Parathyroid adenoma (tissue), 2 donors: Measurements from ENCODE around the gene AGAP1.
A peak's percentile ranks its signal among the peaks of the same experiment; 100 is the strongest.

Experiments used
- H2AFZ ChIP-seq: fragments of 300-600 bp; sonication (generic); one replicate; pipeline ENCODE4 v1.7.0; 2017; ENCODE audit warnings: antibody characterized with exemption, mild to moderate bottlenecking
- H3K27ac ChIP-seq: fragments of 300-600 bp; sonication (generic); one replicate; pipeline ENCODE4 v1.7.0; 2017
- H3K27me3 ChIP-seq: fragments of 300-600 bp; sonication (generic); one replicate; pipeline ENCODE4 v1.7.0; 2017; ENCODE audit warnings: low read length; ENCODE audit not compliant: control insufficient read depth, insufficient read depth
- H3K36me3 ChIP-seq: fragments of 300-600 bp; sonication (generic); one replicate; pipeline ENCODE4 v1.7.0; 2017; ENCODE audit warnings: low read length; ENCODE audit not compliant: control insufficient read depth, insufficient read depth
- H3K4me1 ChIP-seq: fragments of 300-600 bp; sonication (generic); one replicate; pipeline ENCODE4 v1.7.0; 2017; ENCODE audit warnings: control low read depth
- H3K4me2 ChIP-seq: fragments of 300-600 bp; sonication (generic); one replicate; pipeline ENCODE4 v1.7.0; 2017; ENCODE audit warnings: low read length
- H3K4me3 ChIP-seq: fragments of 300-600 bp; sonication (generic); one replicate; pipeline ENCODE4 v1.7.0; 2017; ENCODE audit warnings: low read depth, low read length
- H3K79me2 ChIP-seq: fragments of 300-600 bp; sonication (generic); one replicate; pipeline ENCODE4 v1.7.0; 2017; ENCODE audit warnings: control low read depth
- H3K9ac ChIP-seq: fragments of 300-600 bp; sonication (generic); one replicate; pipeline ENCODE4 v1.7.0; 2017; ENCODE audit warnings: mild to moderate bottlenecking
- H3K9me3 ChIP-seq: fragments of 300-600 bp; sonication (generic); one replicate; pipeline ENCODE4 v1.7.0; 2017; ENCODE audit warnings: low read length; ENCODE audit not compliant: control insufficient read depth
- TF ChIP-seq, protein P1 (sequence below): fragments of 300-600 bp; sonication (generic); IDR thresholded peaks from one replicate; pipeline ENCODE4 v1.7.0; 2017; ENCODE audit warnings: antibody characterized with exemption, mild to moderate bottlenecking
- donor health status: primary hyperparathyroidism.

Gene AGAP1

DNA sequence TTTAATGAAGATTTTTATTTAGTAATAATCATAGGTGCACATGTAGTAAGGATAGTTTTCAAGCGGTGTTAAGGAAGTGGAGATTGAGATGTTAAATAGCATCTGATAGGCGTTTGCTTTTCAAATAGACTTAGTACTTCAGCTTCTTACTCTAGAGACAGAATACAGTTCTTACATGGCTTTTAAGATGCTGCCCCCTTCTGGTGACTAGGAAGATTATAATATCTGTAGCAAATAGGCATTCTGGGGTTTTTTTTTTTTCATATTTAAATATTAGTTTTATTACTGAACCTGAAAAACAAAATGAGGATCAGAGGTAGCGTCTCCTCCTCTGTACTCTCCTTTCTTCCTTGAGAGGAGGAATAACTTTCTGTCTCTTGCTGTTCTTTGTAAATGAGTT lies 100.2 kb downstream of the AGAP1 start:
- TF ChIP-seq, protein P1, sequence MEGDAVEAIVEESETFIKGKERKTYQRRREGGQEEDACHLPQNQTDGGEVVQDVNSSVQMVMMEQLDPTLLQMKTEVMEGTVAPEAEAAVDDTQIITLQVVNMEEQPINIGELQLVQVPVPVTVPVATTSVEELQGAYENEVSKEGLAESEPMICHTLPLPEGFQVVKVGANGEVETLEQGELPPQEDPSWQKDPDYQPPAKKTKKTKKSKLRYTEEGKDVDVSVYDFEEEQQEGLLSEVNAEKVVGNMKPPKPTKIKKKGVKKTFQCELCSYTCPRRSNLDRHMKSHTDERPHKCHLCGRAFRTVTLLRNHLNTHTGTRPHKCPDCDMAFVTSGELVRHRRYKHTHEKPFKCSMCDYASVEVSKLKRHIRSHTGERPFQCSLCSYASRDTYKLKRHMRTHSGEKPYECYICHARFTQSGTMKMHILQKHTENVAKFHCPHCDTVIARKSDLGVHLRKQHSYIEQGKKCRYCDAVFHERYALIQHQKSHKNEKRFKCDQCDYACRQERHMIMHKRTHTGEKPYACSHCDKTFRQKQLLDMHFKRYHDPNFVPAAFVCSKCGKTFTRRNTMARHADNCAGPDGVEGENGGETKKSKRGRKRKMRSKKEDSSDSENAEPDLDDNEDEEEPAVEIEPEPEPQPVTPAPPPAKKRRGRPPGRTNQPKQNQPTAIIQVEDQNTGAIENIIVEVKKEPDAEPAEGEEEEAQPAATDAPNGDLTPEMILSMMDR: peak; percentile 69
- Histone ChIP-seq H3K4me3 (no peak overlapping the region), H2AFZ (no peak overlapping the region), H3K27ac (no peak overlapping the region), H3K36me3 (no peaks in the 10 kb centered on the region), H3K79me2 (peaks cover 21% of the 10 kb centered on the region), H3K4me1 (no peaks in the 10 kb centered on the region), H3K4me2 (no peak overlapping the region), H3K9me3 (no peaks in the 10 kb centered on the region), H3K27me3 (no peaks in the 10 kb centered on the region), H3K9ac (no peak overlapping the region)

DNA sequence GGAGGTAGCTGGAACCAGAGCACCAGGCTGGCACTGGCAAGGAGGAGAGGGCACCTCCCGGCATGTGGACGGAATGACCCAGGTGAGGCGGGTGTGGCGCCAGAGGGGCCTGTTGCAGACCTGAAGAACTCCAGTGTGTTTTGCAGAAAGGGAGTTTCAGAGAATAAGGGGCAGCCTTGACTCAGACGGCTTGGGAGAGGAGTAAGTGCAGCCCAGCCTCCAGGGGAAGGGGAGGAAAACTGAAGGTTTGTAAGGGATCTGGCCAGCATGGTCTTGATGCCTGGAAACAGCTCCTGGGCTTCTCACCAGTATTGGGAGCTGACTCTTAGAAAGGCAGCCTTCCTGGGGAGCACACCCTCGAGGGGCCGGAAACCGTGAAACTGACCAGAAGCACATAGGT lies 101.1 kb downstream of the AGAP1 start:
- Histone ChIP-seq H3K4me1 (no peaks in the 10 kb centered on the region), H3K4me3 (no peak overlapping the region), H3K4me2 (no peak overlapping the region), H3K27me3 (no peaks in the 10 kb centered on the region), H3K79me2 (peaks cover 28% of the 10 kb centered on the region), H3K36me3 (no peaks in the 10 kb centered on the region), H3K9ac (no peak overlapping the region), H2AFZ (no peak overlapping the region), H3K27ac (no peak overlapping the region), H3K9me3 (no peaks in the 10 kb centered on the region)
- TF ChIP-seq, protein P1: no peak

DNA sequence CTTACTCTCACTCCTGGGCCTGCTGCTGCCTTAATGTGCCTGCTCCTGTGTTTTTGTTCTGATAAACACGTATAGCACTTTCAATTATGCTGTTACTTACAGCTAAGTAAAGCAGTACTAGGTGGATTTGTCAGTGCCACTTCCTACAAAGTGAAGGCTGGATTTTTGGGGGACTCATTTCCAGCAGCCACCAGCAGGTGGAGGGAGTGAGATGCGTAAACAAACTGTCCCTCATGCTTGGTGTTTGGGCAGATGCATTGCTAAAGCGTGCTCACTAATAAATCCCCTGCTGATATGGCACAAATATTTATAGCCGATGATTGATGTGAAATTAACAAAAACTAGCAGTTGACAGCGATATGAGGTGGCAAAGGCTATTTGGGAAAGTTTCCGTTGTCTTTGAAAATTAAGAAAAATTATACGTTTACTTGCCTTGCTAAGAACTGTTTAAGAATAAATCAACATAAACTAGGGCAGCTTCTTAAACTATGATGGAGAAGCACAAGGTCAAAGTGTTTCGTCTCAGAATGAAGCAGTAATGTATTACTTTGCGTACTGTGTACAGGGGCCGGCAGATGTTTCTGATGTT lies 101.7 kb downstream of the AGAP1 start:
- TF ChIP-seq, protein P1: peak; percentile 88
- no peaks in the 10 kb centered on the region for H3K27me3 ChIP-seq
- no peak overlapping the region for H3K27ac ChIP-seq
- H2AFZ ChIP-seq: no peak overlapping the region
- no peaks in the 10 kb centered on the region for H3K4me1 ChIP-seq
- no peak overlapping the region for H3K4me2 ChIP-seq
- H3K4me3 ChIP-seq: no peak overlapping the region
- no peaks in the 10 kb centered on the region for H3K36me3 ChIP-seq
- H3K9me3 ChIP-seq: no peaks in the 10 kb centered on the region
- H3K79me2 ChIP-seq: peaks cover 31% of the 10 kb centered on the region
- H3K9ac ChIP-seq: no peak overlapping the region

DNA sequence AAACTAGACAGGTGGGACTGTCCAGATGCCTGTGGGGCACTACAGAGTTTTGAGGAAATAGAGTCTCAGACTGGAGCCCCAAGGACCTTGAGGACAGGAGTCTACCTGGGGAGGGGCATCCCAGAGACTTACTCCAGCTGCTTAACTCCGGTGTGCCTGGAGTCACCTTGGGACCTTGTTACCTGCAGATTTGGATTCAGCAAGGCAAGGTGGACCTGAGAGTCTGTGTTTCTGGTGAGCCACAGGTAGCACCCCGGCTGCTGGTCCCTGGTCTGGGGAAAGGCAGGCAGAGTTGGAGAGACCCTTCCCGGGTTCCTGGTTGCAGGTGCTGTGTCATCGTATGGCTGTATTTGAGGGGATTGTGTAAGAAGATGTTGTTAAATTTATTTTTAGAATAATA lies 102.4 kb downstream of the AGAP1 start:
- H3K9me3 ChIP-seq: no peaks in the 10 kb centered on the region
- no peaks in the 10 kb centered on the region for H3K4me1 ChIP-seq
- no peaks in the 10 kb centered on the region for H3K27me3 ChIP-seq
- TF ChIP-seq, protein P1: no peak
- H3K79me2 ChIP-seq: peaks cover 38% of the 10 kb centered on the region
- no peak overlapping the region for H3K4me3 ChIP-seq
- no peak overlapping the region for H3K27ac ChIP-seq
- H3K9ac ChIP-seq: no peak overlapping the region
- no peak overlapping the region for H3K4me2 ChIP-seq
- no peaks in the 10 kb centered on the region for H3K36me3 ChIP-seq
- no peak overlapping the region for H2AFZ ChIP-seq

DNA sequence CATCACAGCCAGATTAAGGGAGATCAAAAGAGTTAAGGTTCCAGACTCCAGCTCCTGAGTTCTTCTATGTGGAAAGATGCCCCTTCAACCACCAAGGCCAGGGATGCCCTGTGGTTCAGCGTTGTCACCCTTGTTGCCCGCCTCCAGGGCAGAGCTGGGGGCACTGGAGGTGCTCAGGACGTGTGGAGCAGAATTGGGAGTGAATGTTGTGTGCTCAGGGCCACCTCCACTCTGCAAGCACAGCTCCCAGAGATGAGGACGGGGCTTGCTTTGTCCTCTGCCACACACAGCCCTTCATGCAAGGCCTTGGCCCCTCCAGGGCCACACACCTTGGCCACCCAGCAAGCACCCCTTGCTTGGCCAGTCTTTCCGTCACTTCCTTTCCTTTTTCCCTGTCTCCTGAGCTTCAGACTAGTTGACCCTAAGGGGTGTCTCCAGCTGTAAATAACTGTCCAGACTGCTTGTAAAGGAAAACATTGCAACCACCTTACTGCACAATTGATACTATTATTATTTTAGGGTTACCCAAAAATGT lies 103.3 kb downstream of the AGAP1 start:
- no peaks in the 10 kb centered on the region for H3K9me3 ChIP-seq
- no peak overlapping the region for H2AFZ ChIP-seq
- no peak overlapping the region for H3K4me3 ChIP-seq
- no peak overlapping the region for H3K9ac ChIP-seq
- no peaks in the 10 kb centered on the region for H3K36me3 ChIP-seq
- no peak overlapping the region for H3K4me2 ChIP-seq
- TF ChIP-seq, protein P1: no peak
- H3K27ac ChIP-seq: no peak overlapping the region
- no peaks in the 10 kb centered on the region for H3K27me3 ChIP-seq
- peaks cover 38% of the 10 kb centered on the region for H3K79me2 ChIP-seq
- peaks cover under 1% of the 10 kb centered on the region for H3K4me1 ChIP-seq
